GM10266 (cell line): ENCODE data around the gene INPP4B.

Source experiments
- DNase-seq: peaks from one replicate; pipeline ENCODE4 v3.0.0; 2012; ENCODE audit errors: extremely low spot score
- TF ChIP-seq, protein P1 (sequence below): IDR thresholded peaks from 2 replicates; pipeline ENCODE4 v1.5.1; 2012; ENCODE audit warnings: mild to moderate bottlenecking, low read depth; ENCODE audit not compliant: control insufficient read depth, insufficient read depth; ENCODE audit errors: missing control alignments

The INPP4B gene

DNA sequence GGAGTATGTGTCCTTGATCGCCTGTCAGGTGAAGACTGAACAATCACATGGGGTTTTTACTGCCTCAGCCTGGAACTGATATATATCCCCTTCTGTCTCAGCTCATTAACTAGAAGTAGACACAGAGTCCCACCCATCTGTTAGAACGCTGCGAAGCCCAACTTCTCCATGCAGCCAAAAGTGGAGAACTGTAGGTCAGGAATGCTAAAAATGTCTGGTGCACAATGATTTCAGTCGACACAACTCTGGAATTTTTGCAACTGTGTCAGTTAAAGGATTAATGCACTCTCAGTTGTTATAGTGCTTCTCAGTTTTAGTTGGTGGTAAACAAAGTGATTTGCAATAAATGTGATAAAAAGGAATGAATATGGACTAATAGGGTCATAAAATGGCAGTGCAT, 287.2 kb downstream of the INPP4B start:
- TF ChIP-seq, protein P1, sequence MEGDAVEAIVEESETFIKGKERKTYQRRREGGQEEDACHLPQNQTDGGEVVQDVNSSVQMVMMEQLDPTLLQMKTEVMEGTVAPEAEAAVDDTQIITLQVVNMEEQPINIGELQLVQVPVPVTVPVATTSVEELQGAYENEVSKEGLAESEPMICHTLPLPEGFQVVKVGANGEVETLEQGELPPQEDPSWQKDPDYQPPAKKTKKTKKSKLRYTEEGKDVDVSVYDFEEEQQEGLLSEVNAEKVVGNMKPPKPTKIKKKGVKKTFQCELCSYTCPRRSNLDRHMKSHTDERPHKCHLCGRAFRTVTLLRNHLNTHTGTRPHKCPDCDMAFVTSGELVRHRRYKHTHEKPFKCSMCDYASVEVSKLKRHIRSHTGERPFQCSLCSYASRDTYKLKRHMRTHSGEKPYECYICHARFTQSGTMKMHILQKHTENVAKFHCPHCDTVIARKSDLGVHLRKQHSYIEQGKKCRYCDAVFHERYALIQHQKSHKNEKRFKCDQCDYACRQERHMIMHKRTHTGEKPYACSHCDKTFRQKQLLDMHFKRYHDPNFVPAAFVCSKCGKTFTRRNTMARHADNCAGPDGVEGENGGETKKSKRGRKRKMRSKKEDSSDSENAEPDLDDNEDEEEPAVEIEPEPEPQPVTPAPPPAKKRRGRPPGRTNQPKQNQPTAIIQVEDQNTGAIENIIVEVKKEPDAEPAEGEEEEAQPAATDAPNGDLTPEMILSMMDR, result no peak
- no peak for DNase-seq

DNA sequence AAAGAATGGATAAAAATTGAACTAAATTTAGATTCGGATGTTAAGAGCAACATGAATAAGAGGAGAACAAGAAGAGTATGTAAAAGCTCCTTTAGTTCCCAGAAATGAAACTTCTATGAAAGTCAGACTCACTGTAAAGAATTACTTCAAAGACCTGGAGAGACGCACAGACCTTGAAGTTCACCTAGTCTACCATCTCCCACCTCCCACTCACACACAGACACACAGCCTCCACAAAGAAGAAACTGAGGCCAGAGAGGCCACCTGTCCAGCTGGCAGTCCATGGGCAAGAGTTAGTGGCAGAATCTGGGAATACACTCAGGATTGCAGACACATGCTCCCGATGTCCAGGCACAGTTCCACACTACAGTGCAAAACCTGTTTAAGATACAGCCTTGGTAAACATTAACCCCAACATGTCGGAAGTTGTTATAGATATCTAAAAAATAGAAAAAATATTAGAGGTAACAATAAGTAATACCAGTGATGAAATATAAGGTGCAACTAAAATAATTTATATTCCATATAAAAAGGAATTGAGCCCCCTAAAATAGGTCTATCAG, 288.8 kb downstream of the INPP4B start:
- TF ChIP-seq, protein P1, result no peak
- no peak for DNase-seq

DNA sequence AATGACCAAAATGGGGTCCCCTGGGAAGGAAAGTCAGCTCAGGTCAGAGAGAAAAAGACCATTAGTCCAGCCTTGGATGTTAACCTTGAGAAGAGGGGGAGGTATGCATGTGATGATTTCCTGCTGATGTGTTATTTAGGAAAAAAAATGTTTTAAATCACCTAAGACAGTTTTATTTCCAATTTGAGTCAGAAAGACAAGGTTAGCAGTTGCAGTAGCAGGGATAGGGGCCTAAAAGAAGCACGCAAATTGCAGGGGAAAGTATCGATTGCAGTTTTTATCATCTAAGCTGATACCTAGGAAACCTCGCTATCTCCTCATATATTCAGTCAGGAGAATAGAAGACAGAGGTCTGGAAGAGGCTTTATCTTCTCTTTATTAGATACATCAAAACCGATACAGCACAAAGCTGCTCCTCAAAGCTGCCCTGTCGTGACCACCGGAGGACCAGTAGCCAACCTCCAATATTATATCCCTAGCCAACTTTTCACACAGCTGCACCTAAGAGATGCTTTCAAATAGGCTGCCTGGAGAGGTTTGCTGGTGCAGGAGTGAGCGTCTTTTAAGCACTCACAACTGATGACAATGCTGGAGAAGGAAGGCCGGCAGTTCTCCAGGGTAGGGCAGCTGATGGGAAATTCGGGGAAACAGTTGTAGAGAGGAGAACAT, 289.4 kb downstream of the INPP4B start:
- TF ChIP-seq, protein P1, result no peak
- no peak for DNase-seq

- TF ChIP-seq, protein P1, result no peak
- DNase-seq, result no peak
Observed at GRCh38 chr4:142556048-142556447, 290.1 kb downstream of the INPP4B start.

GRCh38 chr4:142554412-142554811, 291.7 kb downstream of the INPP4B start:
- no peak for DNase-seq
- TF ChIP-seq, protein P1, result no peak

- TF ChIP-seq, protein P1, result no peak
- DNase-seq, result no peak
Observed at GRCh38 chr4:142551517-142552305, 294.4 kb downstream of the INPP4B start.

DNA sequence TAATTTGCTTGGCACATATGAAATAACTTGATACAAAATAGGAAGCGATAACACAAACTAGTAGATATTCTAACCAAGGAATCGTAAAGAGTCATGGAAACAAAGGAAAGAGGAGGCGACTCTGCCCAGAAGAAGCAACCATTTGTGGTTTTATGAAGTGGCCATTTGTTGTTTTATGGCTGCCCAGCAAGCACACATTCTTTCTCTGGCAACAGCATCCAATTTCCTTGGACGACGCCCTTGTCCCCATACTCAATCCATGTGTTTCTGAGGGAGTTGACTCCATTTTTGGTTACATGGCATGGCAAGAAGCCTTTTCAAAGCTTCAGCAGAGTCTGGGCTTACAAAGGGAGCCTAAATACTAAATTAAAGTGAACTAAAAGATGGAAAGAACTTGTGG, 295.1 kb downstream of the INPP4B start:
- TF ChIP-seq, protein P1, result no peak
- DNase-seq, result no peak
